Measurements from ENCODE around the gene CACNG4. TPM values are rescaled to one million over a fixed set of nuclear protein-coding genes. Genes with fewer than 3 reads are reported as not detected.

CACNG4 gene
- total RNA-seq, 1 donor from 2014 or later, result not detected

- FAIRE-seq (no peak), DNase-seq (ENCODE audit: low read depth) (no peak)
- no peaks in the 10 kb centered on the region for H3K36me3 ChIP-seq (ENCODE audit: control insufficient read depth, insufficient read depth, low read length)
- no peaks in the 10 kb centered on the region for H3K27me3 ChIP-seq (ENCODE audit: control insufficient read depth, insufficient read depth, low read length)
- H3K4me3 ChIP-seq (ENCODE audit: low read depth, low read length), result no peak overlapping the region
- TF ChIP-seq, protein P1, sequence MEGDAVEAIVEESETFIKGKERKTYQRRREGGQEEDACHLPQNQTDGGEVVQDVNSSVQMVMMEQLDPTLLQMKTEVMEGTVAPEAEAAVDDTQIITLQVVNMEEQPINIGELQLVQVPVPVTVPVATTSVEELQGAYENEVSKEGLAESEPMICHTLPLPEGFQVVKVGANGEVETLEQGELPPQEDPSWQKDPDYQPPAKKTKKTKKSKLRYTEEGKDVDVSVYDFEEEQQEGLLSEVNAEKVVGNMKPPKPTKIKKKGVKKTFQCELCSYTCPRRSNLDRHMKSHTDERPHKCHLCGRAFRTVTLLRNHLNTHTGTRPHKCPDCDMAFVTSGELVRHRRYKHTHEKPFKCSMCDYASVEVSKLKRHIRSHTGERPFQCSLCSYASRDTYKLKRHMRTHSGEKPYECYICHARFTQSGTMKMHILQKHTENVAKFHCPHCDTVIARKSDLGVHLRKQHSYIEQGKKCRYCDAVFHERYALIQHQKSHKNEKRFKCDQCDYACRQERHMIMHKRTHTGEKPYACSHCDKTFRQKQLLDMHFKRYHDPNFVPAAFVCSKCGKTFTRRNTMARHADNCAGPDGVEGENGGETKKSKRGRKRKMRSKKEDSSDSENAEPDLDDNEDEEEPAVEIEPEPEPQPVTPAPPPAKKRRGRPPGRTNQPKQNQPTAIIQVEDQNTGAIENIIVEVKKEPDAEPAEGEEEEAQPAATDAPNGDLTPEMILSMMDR (IDR thresholded peaks at IDR 0.05; ENCODE audit: insufficient read depth, low read length, severe bottlenecking), result no peak
Observed at GRCh38 chr17:67020293-67020766, 55.8 kb downstream of the CACNG4 start.

GRCh38 chr17:67021196-67021595 lies 56.7 kb downstream of the CACNG4 start:
- no peak overlapping the region for H3K4me3 ChIP-seq (ENCODE audit: low read depth, low read length)
- FAIRE-seq (no peak), DNase-seq (ENCODE audit: low read depth) (no peak)
- no peaks in the 10 kb centered on the region for H3K27me3 ChIP-seq (ENCODE audit: control insufficient read depth, insufficient read depth, low read length)
- no peaks in the 10 kb centered on the region for H3K36me3 ChIP-seq (ENCODE audit: control insufficient read depth, insufficient read depth, low read length)
- TF ChIP-seq, protein P1 (IDR thresholded peaks at IDR 0.05; ENCODE audit: insufficient read depth, low read length, severe bottlenecking), result no peak

- DNase-seq (ENCODE audit: low read depth) (no peak), FAIRE-seq (no peak)
- Histone ChIP-seq H3K36me3 (ENCODE audit: control insufficient read depth, insufficient read depth, low read length) (no peaks in the 10 kb centered on the region), H3K4me3 (ENCODE audit: low read depth, low read length) (no peak overlapping the region), H3K27me3 (ENCODE audit: control insufficient read depth, insufficient read depth, low read length) (no peaks in the 10 kb centered on the region)
- TF ChIP-seq, protein P1 (IDR thresholded peaks at IDR 0.05; ENCODE audit: insufficient read depth, low read length, severe bottlenecking), result no peak
Observed at GRCh38 chr17:67021743-67022450, 57.4 kb downstream of the CACNG4 start.

- H3K36me3 ChIP-seq (ENCODE audit: control insufficient read depth, insufficient read depth, low read length), result no peaks in the 10 kb centered on the region
- TF ChIP-seq, protein P1 (IDR thresholded peaks at IDR 0.05; ENCODE audit: insufficient read depth, low read length, severe bottlenecking), result no peak
- H3K27me3 ChIP-seq (ENCODE audit: control insufficient read depth, insufficient read depth, low read length), result no peaks in the 10 kb centered on the region
- FAIRE-seq (no peak), DNase-seq (ENCODE audit: low read depth) (no peak)
- H3K4me3 ChIP-seq (ENCODE audit: low read depth, low read length), result no peak overlapping the region
Observed at GRCh38 chr17:67022451-67022810, 57.9 kb downstream of the CACNG4 start.

DNA sequence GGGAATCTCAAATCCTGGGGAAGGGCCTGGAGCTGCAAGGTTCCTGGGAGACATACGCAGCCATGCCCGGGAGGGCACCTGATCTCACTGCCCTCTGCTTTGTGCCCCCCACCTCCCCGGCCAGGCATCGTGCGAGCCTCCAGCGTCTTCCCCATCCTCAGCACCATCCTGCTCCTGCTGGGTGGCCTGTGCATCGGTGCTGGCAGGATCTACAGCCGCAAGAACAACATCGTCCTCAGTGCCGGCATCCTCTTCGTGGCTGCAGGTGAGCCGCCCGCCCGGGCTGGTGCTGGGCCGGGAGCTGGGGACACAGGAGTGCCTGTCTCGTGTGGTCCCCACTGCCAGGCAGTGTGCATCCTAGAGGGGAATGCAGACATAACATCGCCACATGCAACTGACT lies 60.2 kb downstream of the CACNG4 start:
- H3K36me3 ChIP-seq (ENCODE audit: control insufficient read depth, insufficient read depth, low read length), result no peaks in the 10 kb centered on the region
- H3K27me3 ChIP-seq (ENCODE audit: control insufficient read depth, insufficient read depth, low read length), result no peaks in the 10 kb centered on the region
- no peak overlapping the region for H3K4me3 ChIP-seq (ENCODE audit: low read depth, low read length)
- DNase-seq (ENCODE audit: low read depth) (no peak), FAIRE-seq (no peak)
- TF ChIP-seq, protein P1 (IDR thresholded peaks at IDR 0.05; ENCODE audit: insufficient read depth, low read length, severe bottlenecking), result no peak
